Measurements from ENCODE around the gene FHIT. TPM values are rescaled to one million over a fixed set of nuclear protein-coding genes. Genes with fewer than 3 reads are reported as not detected.

Gene FHIT
- total RNA-seq, 4 donors from 2014 or later = 5.0 to 15.3 (median 8.3) TPM

DNA sequence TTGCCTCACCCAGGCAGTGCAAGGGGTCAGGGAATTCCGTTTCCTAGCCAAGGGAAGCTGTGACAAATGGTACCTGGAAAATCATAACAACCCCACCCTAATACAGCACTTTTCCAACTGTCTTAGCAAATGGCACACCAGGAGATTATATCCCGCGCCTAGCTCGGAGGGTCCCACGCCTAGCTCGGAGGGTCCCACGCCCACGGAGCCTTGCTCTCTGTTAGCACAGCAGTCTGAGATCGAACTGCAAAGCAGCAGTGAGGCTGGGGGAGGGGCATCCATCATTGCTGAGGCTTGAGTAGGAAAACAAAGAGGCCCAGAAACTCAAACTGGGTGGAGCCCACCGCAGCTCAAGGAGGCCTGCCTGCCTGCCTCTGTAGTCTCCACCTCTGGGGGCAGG, 208.1 kb downstream of the FHIT start:
- intact Hi-C loops (cut with DNase I; ENCODE audit: low total_unique reads) = no loop called here
- no peak for DNase-seq (ENCODE audit: low spot score in 2 of 2)
- no peak overlapping the region for H3K4me3 ChIP-seq (ENCODE audit: low read depth, poor library complexity, severe bottlenecking)
- WGBS, 2 donors = 89 to 96% methylated on average over 10 of the region's 10 CpGs
- TF ChIP-seq, protein P1, sequence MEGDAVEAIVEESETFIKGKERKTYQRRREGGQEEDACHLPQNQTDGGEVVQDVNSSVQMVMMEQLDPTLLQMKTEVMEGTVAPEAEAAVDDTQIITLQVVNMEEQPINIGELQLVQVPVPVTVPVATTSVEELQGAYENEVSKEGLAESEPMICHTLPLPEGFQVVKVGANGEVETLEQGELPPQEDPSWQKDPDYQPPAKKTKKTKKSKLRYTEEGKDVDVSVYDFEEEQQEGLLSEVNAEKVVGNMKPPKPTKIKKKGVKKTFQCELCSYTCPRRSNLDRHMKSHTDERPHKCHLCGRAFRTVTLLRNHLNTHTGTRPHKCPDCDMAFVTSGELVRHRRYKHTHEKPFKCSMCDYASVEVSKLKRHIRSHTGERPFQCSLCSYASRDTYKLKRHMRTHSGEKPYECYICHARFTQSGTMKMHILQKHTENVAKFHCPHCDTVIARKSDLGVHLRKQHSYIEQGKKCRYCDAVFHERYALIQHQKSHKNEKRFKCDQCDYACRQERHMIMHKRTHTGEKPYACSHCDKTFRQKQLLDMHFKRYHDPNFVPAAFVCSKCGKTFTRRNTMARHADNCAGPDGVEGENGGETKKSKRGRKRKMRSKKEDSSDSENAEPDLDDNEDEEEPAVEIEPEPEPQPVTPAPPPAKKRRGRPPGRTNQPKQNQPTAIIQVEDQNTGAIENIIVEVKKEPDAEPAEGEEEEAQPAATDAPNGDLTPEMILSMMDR (IDR thresholded peaks at IDR 0.05) = no peak
- no peak for TF ChIP-seq POLR2A (IDR thresholded peaks at IDR 0.05)

DNA sequence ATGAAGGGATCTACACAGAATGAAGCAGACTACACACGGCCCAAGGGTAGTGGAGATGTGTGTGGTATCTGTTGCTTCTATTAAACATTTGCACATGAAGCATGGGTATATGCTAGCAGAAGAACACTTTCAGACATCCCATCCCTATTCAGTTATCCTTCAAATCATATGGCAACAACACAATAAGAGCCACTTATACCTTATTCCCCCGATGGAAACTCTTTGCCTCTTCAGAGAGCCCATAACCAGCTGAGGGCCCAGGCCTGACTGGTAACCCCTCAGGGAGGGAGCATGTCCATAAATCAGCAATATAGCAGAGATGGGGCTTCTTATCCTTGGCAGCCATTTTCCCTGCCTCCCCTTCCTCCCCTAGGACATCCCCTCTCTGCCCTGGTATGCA, 210.6 kb downstream of the FHIT start:
- no peak for DNase-seq (ENCODE audit: low spot score in 2 of 2)
- intact Hi-C loops (cut with DNase I; ENCODE audit: low total_unique reads) = no loop called here
- 87 to 88% methylated on average over 2 of the region's 2 CpGs for WGBS, 2 donors
- TF ChIP-seq, protein P1 (IDR thresholded peaks at IDR 0.05) = no peak
- no peak for TF ChIP-seq POLR2A (IDR thresholded peaks at IDR 0.05)
- H3K4me3 ChIP-seq (ENCODE audit: low read depth, poor library complexity, severe bottlenecking) = no peak overlapping the region

DNA sequence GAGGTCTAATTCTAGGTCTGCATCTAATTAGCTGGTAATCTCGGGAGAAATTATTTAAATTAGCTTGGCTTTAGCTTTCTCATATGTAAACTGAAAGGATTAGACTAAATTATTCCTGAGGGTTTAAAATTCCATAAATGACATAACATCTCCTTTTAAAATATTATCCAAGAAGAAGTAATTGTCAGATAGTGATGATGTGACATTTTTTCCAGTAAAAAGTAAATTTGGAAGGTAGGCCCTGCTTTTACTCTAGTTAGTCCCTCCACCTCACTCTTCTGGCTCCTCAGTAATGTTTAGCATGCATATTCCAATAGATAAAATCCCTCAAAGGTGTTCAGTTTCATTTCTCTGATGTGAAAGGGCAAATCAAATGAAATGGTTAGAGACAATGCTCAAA, 215.7 kb downstream of the FHIT start:
- DNase-seq (ENCODE audit: low spot score in 2 of 2) = no peak
- H3K4me3 ChIP-seq (ENCODE audit: low read depth, poor library complexity, severe bottlenecking) = no peak overlapping the region
- intact Hi-C loops (cut with DNase I; ENCODE audit: low total_unique reads) = no loop called here
- WGBS, 2 donors = 41 to 46% methylated on average over 1 of the region's 1 CpG
- no peak for TF ChIP-seq POLR2A (IDR thresholded peaks at IDR 0.05)
- TF ChIP-seq, protein P1 (IDR thresholded peaks at IDR 0.05) = no peak

DNA sequence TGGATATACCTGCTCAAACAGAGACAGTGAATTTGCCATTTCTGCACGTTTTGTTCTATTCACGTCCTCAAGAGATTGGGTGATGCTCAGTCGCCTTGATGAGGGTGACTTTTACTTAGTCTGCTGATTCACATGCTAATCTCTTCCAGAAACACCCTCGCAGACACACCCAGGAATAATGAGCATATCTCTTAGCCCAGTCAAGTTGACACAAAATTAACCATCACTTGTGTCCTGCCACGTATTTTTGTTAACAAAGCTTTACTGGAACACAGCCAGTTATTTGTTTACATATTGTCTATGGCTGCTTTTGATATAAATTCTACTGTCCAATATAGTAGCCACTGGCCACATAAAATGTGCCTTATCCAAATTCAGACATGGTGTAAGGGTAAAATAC, 218.3 kb downstream of the FHIT start:
- TF ChIP-seq POLR2A (IDR thresholded peaks at IDR 0.05) = no peak
- TF ChIP-seq, protein P1 (IDR thresholded peaks at IDR 0.05) = no peak

DNA sequence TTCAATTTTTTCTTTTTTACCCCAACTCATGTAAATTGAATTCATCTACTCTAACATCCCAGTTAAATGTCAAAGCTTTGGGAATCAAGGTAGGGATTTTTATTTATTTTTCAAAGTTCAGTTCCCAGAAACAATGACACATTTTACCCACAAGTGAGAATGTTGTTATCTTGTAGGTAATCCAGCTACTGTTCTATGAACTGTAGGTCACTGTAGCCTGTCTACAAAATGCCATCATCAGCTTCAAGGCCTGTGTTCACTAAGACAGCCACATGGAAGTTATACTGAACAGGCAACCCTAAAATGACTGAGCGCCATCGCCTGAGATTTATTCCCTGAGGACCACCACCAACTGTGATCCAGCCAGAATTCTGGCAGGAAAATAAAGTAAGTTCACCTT, 219.7 kb downstream of the FHIT start:
- intact Hi-C loops (cut with DNase I; ENCODE audit: low total_unique reads) = no loop called here
- WGBS, 2 donors = 89 to 96% methylated on average over 2 of the region's 2 CpGs
- TF ChIP-seq POLR2A (IDR thresholded peaks at IDR 0.05) = no peak
- TF ChIP-seq, protein P1 (IDR thresholded peaks at IDR 0.05) = no peak
- no peak overlapping the region for H3K4me3 ChIP-seq (ENCODE audit: low read depth, poor library complexity, severe bottlenecking)
- no peak for DNase-seq (ENCODE audit: low spot score in 2 of 2)

More for the DNA sequence above, 218.3 kb downstream of the FHIT start:
- WGBS, 2 donors = 58 to 60% methylated on average over 5 of the region's 5 CpGs
- no peak overlapping the region for H3K4me3 ChIP-seq (ENCODE audit: low read depth, poor library complexity, severe bottlenecking)
- DNase-seq (ENCODE audit: low spot score in 2 of 2) = no peak
- intact Hi-C loops (cut with DNase I; ENCODE audit: low total_unique reads) = no loop called here

DNA sequence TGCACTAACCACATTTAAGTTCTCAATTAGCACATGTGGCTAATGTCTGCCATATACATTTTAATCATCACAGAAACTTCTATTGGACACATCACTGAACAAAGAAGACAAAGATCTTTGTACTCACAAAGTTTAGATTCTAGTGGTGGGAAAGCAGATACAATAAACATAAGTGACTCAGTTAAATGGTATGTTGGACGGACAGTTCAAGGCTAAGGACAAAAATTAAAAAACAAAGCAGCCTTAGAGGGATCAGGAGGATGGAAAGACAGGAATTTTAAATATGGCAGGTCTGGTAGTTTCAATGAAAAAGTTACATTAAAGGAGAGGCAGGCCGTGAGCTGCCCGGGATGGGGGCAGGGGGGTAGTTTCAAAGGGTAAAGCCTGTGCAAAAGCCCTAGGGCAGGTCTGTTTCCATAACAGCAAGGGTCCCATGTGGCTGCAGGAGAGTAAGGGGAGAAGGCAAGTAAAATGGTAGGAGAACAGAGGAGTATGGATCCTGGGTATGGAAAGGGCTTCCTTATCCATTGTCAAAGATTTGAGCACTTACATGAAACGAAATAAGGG, 220.7 kb downstream of the FHIT start:
- intact Hi-C loops (cut with DNase I; ENCODE audit: low total_unique reads) = no loop called here
- WGBS, 2 donors = 73 to 88% methylated on average over 4 of the region's 4 CpGs
- TF ChIP-seq, protein P1 (IDR thresholded peaks at IDR 0.05) = no peak
- no peak for TF ChIP-seq POLR2A (IDR thresholded peaks at IDR 0.05)
- no peak overlapping the region for H3K4me3 ChIP-seq (ENCODE audit: low read depth, poor library complexity, severe bottlenecking)
- DNase-seq (ENCODE audit: low spot score in 2 of 2) = no peak
